BJ (cell line): ENCODE results near the gene TNFSF11. TPM values are rescaled to one million over a fixed set of nuclear protein-coding genes. Genes with fewer than 3 reads are reported as not detected.

Experiments used
- CTCF ChIA-PET: fragments of 350-600 bp; formaldehyde crosslinking; extraction: SDS; loops from one replicate; lab custom pipeline; 2021; ENCODE audit warnings: antibody characterized with exemption, inconsistent platforms; lab: Yijun Ruan, JAX
- POLR2A ChIA-PET: fragments of 300-600 bp; sonication (Branson Sonifier 250); formaldehyde crosslinking; extraction: SDS; loops from one replicate; lab custom pipeline; 2021; ENCODE audit warnings: antibody characterized with exemption; lab: Charles Lee
- DNase-seq: peaks from one replicate; pipeline ENCODE4 v3.0.0-alpha.2; 2011; ENCODE audit warnings: low read depth
- H3K27me3 ChIP-seq: 2 replicates; pipeline ENCODE4 v1.6.0; 2011; ENCODE audit warnings: low read length; ENCODE audit not compliant: control insufficient read depth, insufficient read depth
- H3K36me3 ChIP-seq: 2 replicates; pipeline ENCODE4 v1.5.1; 2011; ENCODE audit warnings: low read length; ENCODE audit not compliant: control insufficient read depth, insufficient read depth
- H3K4me3 ChIP-seq: 2 replicates; pipeline ENCODE4 v1.5.1; 2011; ENCODE audit warnings: low read depth, mild to moderate bottlenecking, control low read depth, low read length
- CTCF ChIP-seq: IDR thresholded peaks from 2 replicates; pipeline ENCODE4 v1.5.1; 2011; ENCODE audit warnings: low read depth, mild to moderate bottlenecking, control low read depth, inconsistent platforms, low read length, moderate library complexity; ENCODE audit not compliant: insufficient read depth
- polyA plus RNA-seq: library from polyadenylated mRNA; depleted of rRNA; stranded (reverse); fragments of >200 nt; gene quantifications from 2 replicates; pipeline ENCODE4 v1.2.3, GENCODE V29; 2011

Gene TNFSF11
- polyA plus RNA-seq, 1 experiment: not detected

- TF ChIP-seq CTCF: no peak
- CTCF ChIA-PET: interaction anchor here (0.8 kb wide), 1 partner anchor 9 kb away, joined by 3 read pairs; no protein-coding TSS in a partner anchor
- Histone ChIP-seq H3K27me3 (peaks cover 3% of the 10 kb centered on the region; the same call in 1 of the 2 replicates), H3K4me3 (no peak overlapping the region), H3K36me3 (no peaks in the 10 kb centered on the region)
- POLR2A ChIA-PET: no interaction called here
- DNase-seq: no peak
Measured at GRCh38 chr13:42602906-42603305, 29.0 kb downstream of the TNFSF11 start.

- no peaks in the 10 kb centered on the region for H3K36me3 ChIP-seq
- DNase-seq: no peak
- POLR2A ChIA-PET: no interaction called here
- no peak for TF ChIP-seq CTCF
- CTCF ChIA-PET: interaction anchor here (0.8 kb wide), 1 partner anchor 9 kb away, joined by 3 read pairs; no protein-coding TSS in a partner anchor
- H3K4me3 ChIP-seq: no peak overlapping the region
- peaks cover 3% of the 10 kb centered on the region; the same call in 1 of the 2 replicates for H3K27me3 ChIP-seq
Measured at GRCh38 chr13:42603571-42603970, 29.6 kb downstream of the TNFSF11 start.

- H3K27me3 ChIP-seq: peaks cover 5% of the 10 kb centered on the region; the same call in 1 of the 2 replicates
- POLR2A ChIA-PET: no interaction called here
- no peak overlapping the region for H3K4me3 ChIP-seq
- no peak for TF ChIP-seq CTCF
- CTCF ChIA-PET: no interaction called here
- no peaks in the 10 kb centered on the region for H3K36me3 ChIP-seq
- DNase-seq: no peak
Measured at GRCh38 chr13:42607546-42607945, 33.6 kb downstream of the TNFSF11 start.

GRCh38 chr13:42610649-42611048, 36.7 kb downstream of the TNFSF11 start:
- POLR2A ChIA-PET: no interaction called here
- Histone ChIP-seq H3K4me3 (no peak overlapping the region), H3K36me3 (no peaks in the 10 kb centered on the region), H3K27me3 (peaks cover 4% of the 10 kb centered on the region; the same call in 1 of the 2 replicates)
- CTCF ChIA-PET: no interaction called here
- DNase-seq: no peak
- TF ChIP-seq CTCF: no peak

GRCh38 chr13:42611086-42611779, 37.3 kb downstream of the TNFSF11 start:
- POLR2A ChIA-PET: no interaction called here
- CTCF ChIA-PET: no interaction called here
- H3K27me3 ChIP-seq: peaks cover 2% of the 10 kb centered on the region; the same call in 1 of the 2 replicates
- DNase-seq: no peak
- no peaks in the 10 kb centered on the region for H3K36me3 ChIP-seq
- TF ChIP-seq CTCF: no peak
- no peak overlapping the region for H3K4me3 ChIP-seq
